Subcutaneous adipose tissue (tissue), 4 donors: ENCODE data around the gene DBI. TPM values are rescaled to one million over a fixed set of nuclear protein-coding genes. Genes with fewer than 3 reads are reported as not detected.

Experiments used
- total RNA-seq, 4 donors: library from RNA; depleted of rRNA; stranded (reverse); fragments of >200 nt; gene quantifications; one replicate each; pipeline ENCODE4 v1.1.0, GENCODE V29; 2016
- TF ChIP-seq, protein P1 (sequence below): fragments of 450-650 bp; IDR thresholded peaks from one replicate; pipeline ENCODE4 v1.5.1; 2016; ENCODE audit warnings: low read depth, mild to moderate bottlenecking, control low read depth, antibody characterized with exemption, moderate library complexity

The DBI gene
- total RNA-seq, 4 donors from 2014 or later, result 187 to 480 (median 327) TPM

DNA sequence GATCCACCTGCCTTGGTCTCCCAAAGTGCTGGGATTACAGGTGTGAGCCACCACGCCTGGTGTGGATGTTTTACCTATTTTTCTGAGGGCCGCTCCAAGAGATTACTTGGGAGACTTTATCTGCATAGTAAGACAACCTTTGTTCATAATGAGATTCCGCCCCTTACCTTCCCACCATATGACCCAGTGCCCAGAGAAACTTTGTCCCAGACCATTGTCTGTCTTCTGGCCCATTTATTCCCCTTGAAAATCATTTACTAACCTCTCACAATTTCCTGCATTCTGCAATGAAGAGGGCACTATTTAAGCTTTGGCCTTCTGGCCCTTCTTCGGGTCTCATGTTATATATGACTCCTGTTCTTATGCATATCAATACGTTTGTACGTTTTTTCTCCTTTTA lies 51.1 kb downstream of the DBI start:
- TF ChIP-seq, protein P1, sequence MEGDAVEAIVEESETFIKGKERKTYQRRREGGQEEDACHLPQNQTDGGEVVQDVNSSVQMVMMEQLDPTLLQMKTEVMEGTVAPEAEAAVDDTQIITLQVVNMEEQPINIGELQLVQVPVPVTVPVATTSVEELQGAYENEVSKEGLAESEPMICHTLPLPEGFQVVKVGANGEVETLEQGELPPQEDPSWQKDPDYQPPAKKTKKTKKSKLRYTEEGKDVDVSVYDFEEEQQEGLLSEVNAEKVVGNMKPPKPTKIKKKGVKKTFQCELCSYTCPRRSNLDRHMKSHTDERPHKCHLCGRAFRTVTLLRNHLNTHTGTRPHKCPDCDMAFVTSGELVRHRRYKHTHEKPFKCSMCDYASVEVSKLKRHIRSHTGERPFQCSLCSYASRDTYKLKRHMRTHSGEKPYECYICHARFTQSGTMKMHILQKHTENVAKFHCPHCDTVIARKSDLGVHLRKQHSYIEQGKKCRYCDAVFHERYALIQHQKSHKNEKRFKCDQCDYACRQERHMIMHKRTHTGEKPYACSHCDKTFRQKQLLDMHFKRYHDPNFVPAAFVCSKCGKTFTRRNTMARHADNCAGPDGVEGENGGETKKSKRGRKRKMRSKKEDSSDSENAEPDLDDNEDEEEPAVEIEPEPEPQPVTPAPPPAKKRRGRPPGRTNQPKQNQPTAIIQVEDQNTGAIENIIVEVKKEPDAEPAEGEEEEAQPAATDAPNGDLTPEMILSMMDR, result no peak

DNA sequence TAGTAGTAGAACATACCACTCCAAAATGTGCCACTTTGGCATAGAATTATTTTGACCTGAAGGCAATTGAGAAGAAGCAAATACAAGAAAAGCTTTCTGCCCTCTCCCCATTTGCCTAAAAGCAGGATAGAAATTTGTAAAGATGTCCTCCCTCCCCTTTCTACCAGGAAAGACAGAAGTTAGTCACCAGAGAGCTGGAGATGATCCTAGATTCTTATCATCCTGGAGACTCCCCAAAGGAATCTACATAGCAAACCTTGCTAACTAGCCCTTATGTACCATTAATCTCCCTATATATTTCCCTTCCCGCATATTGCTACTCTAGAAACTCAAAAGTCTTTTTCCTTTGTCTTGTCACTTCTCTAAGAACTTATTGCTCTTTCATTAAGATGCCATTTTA lies 52.3 kb downstream of the DBI start:
- TF ChIP-seq, protein P1, result no peak

DNA sequence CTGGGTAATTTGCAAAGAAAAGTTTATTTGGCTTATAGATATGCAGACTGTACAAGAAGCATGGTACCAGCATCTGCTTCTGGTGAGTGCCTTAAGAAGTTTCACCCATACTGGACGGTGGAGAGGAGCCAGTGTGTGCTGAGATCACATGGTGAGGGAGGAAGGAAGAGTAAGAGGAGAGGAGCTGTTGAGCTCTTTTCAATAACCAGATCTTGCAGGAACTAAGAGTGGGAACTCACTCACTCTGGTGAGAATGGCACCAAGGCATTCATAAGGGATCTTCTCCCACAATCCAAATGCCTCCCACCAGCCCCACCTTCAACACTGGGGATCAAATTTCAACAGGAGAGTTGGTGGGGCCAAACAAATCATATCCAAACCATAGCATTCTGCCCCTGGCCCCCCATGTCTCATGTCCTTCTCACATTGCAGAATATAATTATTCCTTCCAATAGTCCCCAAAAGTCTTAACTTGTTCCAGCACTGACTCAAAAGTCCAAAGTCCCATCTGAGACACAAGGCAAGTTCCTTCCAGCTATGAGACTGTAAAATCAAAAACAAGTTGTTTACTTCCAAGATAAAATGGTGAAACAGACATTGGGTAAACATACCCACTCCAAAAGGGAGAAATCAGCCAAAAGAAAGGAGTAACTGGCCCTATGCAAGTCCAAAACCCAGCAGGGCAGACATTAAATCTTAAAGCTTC lies 53.2 kb downstream of the DBI start:
- TF ChIP-seq, protein P1, result no peak

DNA sequence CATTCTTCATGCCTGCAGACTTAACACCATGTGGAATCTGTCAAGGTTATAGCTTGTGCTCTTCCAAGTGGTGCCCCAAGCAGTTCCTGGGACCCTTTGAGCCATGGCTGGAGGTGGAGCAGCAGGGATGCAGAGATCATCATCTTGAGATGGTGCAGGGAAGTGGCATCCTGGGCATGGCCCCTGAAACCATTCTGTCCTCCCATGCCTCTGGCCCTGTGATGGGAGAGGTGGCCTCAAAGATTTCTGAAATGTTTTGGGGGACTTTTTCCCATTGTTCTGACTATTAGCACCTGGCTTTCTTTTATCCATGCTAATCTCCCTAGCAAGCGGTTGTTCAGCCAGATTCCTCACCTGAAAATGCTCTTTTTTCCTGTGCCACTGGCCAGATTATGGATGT lies 54.5 kb downstream of the DBI start:
- TF ChIP-seq, protein P1, result no peak

DNA sequence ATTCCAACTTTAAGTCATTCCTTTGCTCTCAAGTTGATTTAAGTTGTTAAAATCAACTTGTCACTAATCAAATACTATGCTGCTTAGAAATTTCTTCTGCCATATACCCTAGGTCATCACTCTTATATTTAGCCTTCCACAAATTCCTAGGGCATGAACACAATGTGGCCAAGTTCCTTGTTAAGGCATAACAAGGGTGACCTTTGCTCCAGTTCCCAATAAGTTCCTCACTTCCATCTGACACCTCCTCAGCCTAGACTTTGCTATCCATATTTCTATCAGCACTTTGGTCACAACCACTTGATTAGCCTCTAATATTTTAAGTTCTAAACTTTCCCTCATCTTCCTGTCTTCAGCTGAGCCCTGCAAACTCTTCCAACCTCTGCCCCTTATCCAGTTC lies 55.0 kb downstream of the DBI start:
- TF ChIP-seq, protein P1, result no peak

Other genes with a start within 250 kb of the DBI start
- gene C1QL2, start 208.2 kb upstream of the DBI start, total RNA-seq, result not detected
- gene STEAP3, start 143.1 kb upstream of the DBI start, total RNA-seq, result 10 to 100 TPM; 11.0 to 17.9 (median 14.4) TPM
- gene C2orf76, start 143 bp upstream of the DBI start, total RNA-seq, result 10 to 100 TPM in 3 of 4 donors, 1 to 10 TPM in 1; 6.8 to 32.4 (median 15.3) TPM
- 10 to 100 TPM; 34.9 to 64.1 (median 47.8) TPM for gene TMEM37, start 64.9 kb downstream of the DBI start, total RNA-seq
- gene SCTR, start 157.5 kb downstream of the DBI start, total RNA-seq, result not detected
- 1 to 10 TPM in 3 of 4 donors, not detected in 1; 1.3 to 1.4 (median 1.3) TPM for gene CFAP221, start 177.5 kb downstream of the DBI start, total RNA-seq